ENCODE measurements around the gene PRCP.

PRCP gene

DNA sequence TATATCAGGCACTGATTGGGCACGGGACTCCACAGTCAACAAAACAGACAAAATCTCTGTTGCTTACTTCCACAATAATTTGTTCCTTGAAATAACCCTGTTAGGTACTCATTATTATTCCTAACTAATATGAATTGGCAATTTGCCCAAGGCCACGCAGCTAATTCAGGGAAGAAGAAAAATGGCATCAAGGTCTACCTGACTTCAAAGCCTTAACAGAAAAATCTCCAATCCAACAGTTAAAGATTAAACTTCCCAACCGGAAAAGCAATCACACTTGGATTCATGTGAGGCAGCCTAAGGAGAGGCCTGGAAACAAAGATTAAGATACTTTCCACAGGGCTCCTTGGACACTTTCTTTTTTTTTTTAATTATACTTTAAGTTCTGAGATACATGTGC is 68.9 kb downstream of the PRCP start:
- no peak for DNase-seq (ENCODE audit: low read depth in 2 of 2)

DNA sequence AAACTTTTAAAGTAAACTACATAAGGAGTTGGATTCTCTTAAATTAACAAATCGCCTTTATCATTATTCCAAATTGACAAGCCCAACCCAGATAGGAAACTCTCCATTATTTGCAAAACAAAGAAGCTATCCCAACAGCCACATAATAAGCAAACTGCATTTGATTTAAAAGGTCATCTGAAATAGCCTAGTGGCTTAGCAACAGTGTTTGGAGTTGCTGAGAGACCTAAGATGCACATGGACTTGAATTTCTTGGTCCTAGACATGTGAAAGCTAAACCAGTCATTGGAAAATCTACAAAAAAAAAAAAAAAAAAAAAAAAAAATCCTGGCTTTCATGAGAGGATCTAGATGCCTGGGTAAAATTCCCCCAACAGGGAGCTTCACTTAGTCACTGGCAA is 69.5 kb downstream of the PRCP start:
- no peak for DNase-seq (ENCODE audit: low read depth in 2 of 2)

GRCh38 chr11:82829101-82829500 is 71.1 kb downstream of the PRCP start:
- DNase-seq (ENCODE audit: low read depth in 2 of 2) = no peak

DNA sequence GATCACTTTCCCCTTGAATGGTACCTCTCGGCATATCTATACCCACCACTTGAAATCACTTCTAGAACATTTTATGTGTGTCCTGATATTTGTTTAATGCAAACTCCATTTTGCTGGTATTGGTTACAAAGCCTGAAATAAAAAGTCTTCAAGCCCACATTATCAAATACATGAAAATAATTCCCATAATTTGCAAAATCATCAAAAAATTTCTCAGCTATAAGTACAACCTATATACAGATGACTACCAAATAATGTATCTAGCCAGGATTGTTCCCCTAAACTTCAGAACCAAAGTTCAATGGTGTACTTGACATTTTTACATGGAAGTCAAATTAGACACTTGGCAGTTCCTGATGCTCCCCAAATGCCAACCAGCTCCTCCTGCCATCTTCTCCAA is 71.8 kb downstream of the PRCP start:
- no peak for DNase-seq (ENCODE audit: low read depth in 2 of 2)

- no peak for DNase-seq (ENCODE audit: low read depth in 2 of 2)
Measured at GRCh38 chr11:82826526-82826925, 73.7 kb downstream of the PRCP start.

- no peak for DNase-seq (ENCODE audit: low read depth in 2 of 2)
Measured at GRCh38 chr11:82823647-82824619, 76.3 kb downstream of the PRCP start.

DNA sequence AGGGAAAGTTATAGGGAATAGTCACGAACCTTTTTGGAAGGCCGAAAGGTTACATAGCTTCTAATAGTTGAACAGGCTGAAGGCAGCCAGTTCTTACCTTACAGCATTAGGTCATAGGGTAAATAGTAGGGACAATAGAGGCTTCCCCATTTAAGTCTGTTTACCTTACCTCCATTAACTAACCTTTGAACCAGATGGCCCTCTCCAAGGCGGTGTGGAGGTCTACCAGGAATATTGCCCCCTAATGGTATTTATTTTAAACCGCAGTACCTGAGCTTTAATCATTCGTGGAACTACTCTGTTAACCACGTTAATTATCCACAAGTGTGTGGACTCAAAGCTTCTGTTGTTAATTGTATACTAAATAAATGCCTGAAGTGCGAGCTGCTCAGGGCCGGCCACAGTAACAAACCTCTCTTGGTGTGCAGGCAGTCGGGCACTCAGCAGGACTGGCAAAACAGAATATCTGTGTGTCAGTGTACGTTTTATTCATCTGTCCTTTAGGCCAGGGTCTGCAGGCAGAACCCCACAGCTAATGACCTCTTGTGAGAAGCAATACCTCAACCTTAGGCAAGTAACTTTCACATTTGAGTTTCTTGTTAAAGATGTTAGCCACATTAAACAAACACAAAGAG is 81.7 kb downstream of the PRCP start:
- DNase-seq (ENCODE audit: low read depth in 2 of 2) = no peak

GRCh38 chr11:82815406-82815805 is 84.8 kb downstream of the PRCP start:
- no peak for DNase-seq (ENCODE audit: low read depth in 2 of 2)

DNA sequence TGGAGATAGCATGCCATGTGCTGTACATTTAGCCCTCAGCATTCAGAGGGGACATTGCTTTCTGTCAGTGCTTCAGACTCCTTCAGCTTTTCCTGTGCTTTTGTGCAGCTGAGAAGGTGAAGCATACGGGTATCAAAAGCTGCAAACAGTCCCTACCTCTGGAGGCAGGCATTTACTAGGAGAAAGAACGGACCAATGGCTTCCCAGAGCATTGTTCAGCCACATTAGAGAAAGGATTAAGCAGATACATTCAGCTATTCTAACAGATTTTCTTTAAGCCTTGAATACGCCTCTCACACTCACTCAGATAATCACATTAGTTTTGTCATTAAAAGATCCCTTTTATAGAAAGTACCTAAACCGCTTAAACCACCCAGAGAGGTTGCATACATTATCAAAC is 85.9 kb downstream of the PRCP start:
- no peak for DNase-seq (ENCODE audit: low read depth in 2 of 2)

GRCh38 chr11:82811369-82811768 is 88.9 kb downstream of the PRCP start:
- no peak for DNase-seq (ENCODE audit: low read depth in 2 of 2)

GRCh38 chr11:82810738-82811137 is 89.5 kb downstream of the PRCP start:
- no peak for DNase-seq (ENCODE audit: low read depth in 2 of 2)

DNA sequence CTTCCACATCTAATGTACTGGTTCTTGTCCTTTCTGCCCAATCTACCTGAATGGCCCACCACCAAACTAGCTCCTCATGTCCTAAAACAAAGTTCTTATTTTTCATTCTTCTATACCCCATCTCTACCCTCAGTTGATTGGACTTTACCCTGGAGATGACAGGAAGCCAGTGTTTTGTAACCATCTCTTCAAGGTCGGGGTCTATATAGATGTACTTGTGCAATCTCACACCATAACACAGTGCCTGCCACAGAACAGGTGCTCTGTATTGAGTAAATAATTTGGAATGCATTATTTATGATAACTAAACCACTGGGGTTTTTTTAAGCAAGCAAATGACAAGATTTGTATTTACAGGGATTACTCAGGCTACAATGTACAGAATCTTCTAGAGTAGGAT is 89.9 kb downstream of the PRCP start:
- DNase-seq (ENCODE audit: low read depth in 2 of 2) = no peak

DNA sequence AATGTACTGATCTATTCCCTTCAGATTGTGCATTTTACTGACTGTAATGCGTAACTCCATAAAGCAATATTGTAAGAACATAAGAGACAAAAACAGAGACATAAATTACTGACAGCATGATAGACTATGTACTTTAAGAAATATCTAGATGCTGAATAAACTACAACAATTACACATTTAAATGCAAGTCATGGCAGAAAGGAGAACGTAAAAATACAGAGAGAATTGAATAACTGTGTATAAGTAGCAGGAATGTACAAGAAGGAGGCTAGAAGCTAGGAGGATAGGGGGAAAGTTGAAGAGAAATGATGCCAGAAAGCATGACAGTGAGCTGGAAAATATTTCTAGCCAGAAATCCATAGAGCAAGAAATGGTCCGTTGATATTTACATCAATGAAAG is 92.6 kb downstream of the PRCP start:
- DNase-seq (ENCODE audit: low read depth in 2 of 2) = no peak

- no peak for DNase-seq (ENCODE audit: low read depth in 2 of 2)
Measured at GRCh38 chr11:82802710-82803109, 97.5 kb downstream of the PRCP start.

GRCh38 chr11:82796998-82797961 is 103.0 kb downstream of the PRCP start:
- DNase-seq (ENCODE audit: low read depth in 2 of 2) = no peak

DNA sequence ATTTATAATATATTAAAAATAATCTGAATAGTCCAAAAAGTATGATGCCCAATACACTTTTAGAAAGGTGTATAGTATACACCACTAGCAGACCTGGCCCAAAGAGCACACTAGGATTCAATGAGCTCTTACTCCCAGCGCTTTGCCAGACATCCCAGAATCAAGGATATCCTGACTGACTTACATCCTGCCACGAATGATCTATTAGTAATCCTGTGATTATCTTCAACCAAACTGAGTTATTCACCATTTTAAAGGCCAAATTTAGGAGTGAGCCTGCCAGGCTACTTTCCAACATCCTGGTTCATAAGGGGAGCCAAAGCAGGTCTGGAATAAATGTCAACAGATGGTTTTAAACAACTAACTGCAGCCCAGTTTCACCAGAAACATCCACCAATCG is 105.7 kb downstream of the PRCP start:
- DNase-seq (ENCODE audit: low read depth in 2 of 2) = no peak

DNA sequence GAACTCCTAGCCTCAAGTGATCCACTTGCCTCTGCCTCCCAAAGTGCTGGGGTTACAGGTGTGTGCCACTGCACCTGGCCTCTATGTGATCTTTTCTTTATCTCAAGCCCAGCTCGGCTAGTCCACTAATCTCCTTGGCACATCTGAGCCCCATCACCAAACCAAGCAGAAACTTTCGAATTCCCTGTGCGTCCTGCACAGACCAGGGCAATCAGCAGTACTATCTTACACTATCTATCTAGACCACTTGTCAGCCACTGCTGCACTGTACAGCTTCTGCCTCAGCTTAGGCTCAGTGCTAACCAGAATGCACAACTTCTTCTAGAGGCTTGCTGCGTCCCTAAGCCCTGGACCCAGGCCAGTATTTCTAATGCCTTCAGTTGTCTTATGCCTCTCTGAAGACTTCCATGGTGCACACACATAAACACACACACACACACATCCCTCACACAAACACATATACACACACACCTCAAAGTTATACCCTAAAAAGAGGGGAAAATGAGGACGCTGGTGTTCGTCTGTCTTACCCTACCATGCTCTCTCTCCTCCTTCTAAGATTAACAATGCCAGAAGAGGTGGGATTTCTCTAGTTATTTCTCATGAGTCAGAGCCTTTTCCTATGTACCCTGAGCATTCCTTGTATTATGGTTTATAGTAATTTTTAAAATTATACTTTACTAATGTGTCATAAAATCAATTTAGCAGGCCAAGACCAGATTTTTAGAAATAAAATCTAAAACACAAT is 107.2 kb downstream of the PRCP start:
- no peak for DNase-seq (ENCODE audit: low read depth in 2 of 2)

DNA sequence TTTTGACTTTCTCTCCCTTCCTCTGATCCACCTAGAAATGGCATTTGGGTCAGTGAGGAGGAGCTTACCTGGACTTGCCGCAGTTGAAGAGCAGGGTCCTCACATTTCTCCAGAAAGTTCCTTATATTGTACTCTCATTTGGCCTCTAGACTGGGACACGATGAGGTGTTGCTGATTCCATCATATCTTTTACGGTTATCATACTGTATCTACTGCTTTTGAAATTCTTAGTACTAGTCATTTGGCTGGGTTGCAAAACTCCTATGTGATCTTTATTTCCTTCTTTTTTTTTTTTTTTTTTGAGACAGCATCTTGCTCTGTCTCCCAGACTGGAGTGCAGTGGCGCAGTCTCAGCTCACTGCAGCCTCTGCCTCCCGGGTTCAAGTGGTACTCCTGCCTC is 107.9 kb downstream of the PRCP start:
- no peak for DNase-seq (ENCODE audit: low read depth in 2 of 2)

GRCh38 chr11:82791779-82792178 is 108.5 kb downstream of the PRCP start:
- DNase-seq (ENCODE audit: low read depth in 2 of 2) = no peak

- DNase-seq (ENCODE audit: low read depth in 2 of 2) = no peak
Measured at GRCh38 chr11:82790723-82791484, 109.3 kb downstream of the PRCP start.

DNA sequence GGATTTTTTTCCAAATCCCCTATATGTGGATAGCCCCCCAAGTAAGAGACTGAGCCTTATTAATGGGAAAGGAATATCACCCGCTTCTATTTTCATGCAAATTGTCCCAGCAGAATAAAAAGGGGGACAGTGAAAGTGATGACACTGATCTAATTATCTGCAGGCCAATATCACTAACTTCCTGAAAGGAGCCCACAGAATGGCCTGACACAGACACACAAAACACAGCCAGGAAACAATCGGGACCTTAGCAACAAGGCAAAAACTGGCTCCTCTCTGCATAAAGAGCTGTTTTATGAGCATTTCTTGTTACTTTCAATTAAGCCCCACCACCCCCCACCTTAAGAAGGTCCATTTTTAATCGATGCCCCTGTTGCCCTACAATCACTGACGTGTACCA is 112.2 kb downstream of the PRCP start:
- DNase-seq (ENCODE audit: low read depth in 2 of 2) = no peak
